ENCODE measurements around the gene DCTN2.

The DCTN2 gene

GRCh38 chr12:57550641-57551549 is 3.9 kb upstream of the DCTN2 start:
- no peak for DNase-seq

- peak in 44 of 56 donors; percentile 3 to 72 (median 38) for DNase-seq
Observed at GRCh38 chr12:57549909-57550640, 3.1 kb upstream of the DCTN2 start, which contains the start of gene KIF5A. Gene KIF5A, plus strand, starts transcription at chr12:57550044. Its CDS starts 228 bp downstream, at chr12:57550272.

- peak in 1 of 56 donors; percentile 32 for DNase-seq
Observed at GRCh38 chr12:57549203-57549908, 2.4 kb upstream of the DCTN2 start.

- DNase-seq: no peak
Observed at GRCh38 chr12:57548488-57548887, 1.5 kb upstream of the DCTN2 start.

- no peak for DNase-seq
Observed at GRCh38 chr12:57548013-57548315, 972 bp upstream of the DCTN2 start.

GRCh38 chr12:57547288-57548012 is 458 bp upstream of the DCTN2 start:
- no peak for DNase-seq

GRCh38 chr12:57545809-57546437 is 1.1 kb downstream of the DCTN2 start:
- no peak for DNase-seq

- peak in 9 of 56 donors; percentile 6 to 51 (median 21) for DNase-seq
Observed at GRCh38 chr12:57543581-57543980, 3.4 kb downstream of the DCTN2 start.

- DNase-seq: no peak
Observed at GRCh38 chr12:57541717-57542116, 5.3 kb downstream of the DCTN2 start.

- DNase-seq: no peak
Observed at GRCh38 chr12:57541001-57541400, 6.0 kb downstream of the DCTN2 start.

- DNase-seq: no peak
Observed at GRCh38 chr12:57539134-57539768, 7.7 kb downstream of the DCTN2 start.

- DNase-seq: no peak
Observed at GRCh38 chr12:57536597-57536942, 10.4 kb downstream of the DCTN2 start.

- DNase-seq: no peak
Observed at GRCh38 chr12:57535764-57536596, 11.0 kb downstream of the DCTN2 start.

GRCh38 chr12:57534991-57535543 is 11.9 kb downstream of the DCTN2 start:
- DNase-seq: no peak

- DNase-seq: no peak
Observed at GRCh38 chr12:57534250-57534649, 12.7 kb downstream of the DCTN2 start.

GRCh38 chr12:57533108-57533507 is 13.9 kb downstream of the DCTN2 start:
- DNase-seq: no peak

- no peak for DNase-seq
Observed at GRCh38 chr12:57531836-57532235, 15.2 kb downstream of the DCTN2 start.

GRCh38 chr12:57530396-57531142 is 16.4 kb downstream of the DCTN2 start:
- no peak for DNase-seq
